Fibroblast of lung (primary cell): ENCODE measurements around the gene CPNE8. TPM values are rescaled to one million over a fixed set of nuclear protein-coding genes. Genes with fewer than 3 reads are reported as not detected.

Experiments used
- DNase-seq, 2 donors: peaks; one replicate each; pipeline versions ENCODE4 v3.0.0 to v3.0.0-alpha.2; 2010; ENCODE audit warnings: low read depth in 2 of 2
- H2AFZ ChIP-seq: 2 replicates; pipeline ENCODE4 v1.5.1; 2012; ENCODE audit warnings: low read length, control low read depth, inconsistent platforms
- H3K27ac ChIP-seq: 2 replicates; pipeline ENCODE4 v1.5.1; 2011; ENCODE audit warnings: low read length, control low read depth; ENCODE audit not compliant: insufficient read depth
- H3K27me3 ChIP-seq: 2 replicates; pipeline ENCODE4 v1.5.1; 2011; ENCODE audit warnings: mild to moderate bottlenecking, low read length; ENCODE audit not compliant: control insufficient read depth, insufficient read depth
- H3K36me3 ChIP-seq: 2 replicates; pipeline ENCODE4 v1.5.1; 2011; ENCODE audit warnings: low read length; ENCODE audit not compliant: control insufficient read depth, insufficient read depth
- H3K4me1 ChIP-seq: 2 replicates; pipeline ENCODE4 v1.5.1; 2011; ENCODE audit warnings: low read length; ENCODE audit not compliant: control insufficient read depth, insufficient read depth; ENCODE audit errors: extremely low read depth
- H3K4me2 ChIP-seq: 2 replicates; pipeline ENCODE4 v1.5.1; 2011; ENCODE audit warnings: low read length, control low read depth; ENCODE audit not compliant: insufficient read depth; ENCODE audit errors: extremely low read depth
- H3K4me3 ChIP-seq, 4 experiments: fragments of 200-600 bp in 1 of 4; sonication (generic) in 1 of 4; replicated peaks in 1 of 4; 2 replicates each; pipeline ENCODE4 v1.5.1; 2011 to 2016; ENCODE audit warnings: low read length in 4 of 4, low read depth in 3 of 4, mild to moderate bottlenecking in 3 of 4, control low read depth in 2 of 4, inconsistent platforms in 1 of 4, mixed read lengths in 1 of 4; ENCODE audit not compliant: insufficient read depth in 1 of 4; ENCODE audit errors: control extremely low read depth in 1 of 4
- H3K79me2 ChIP-seq: 2 replicates; pipeline ENCODE4 v1.5.1; 2012; ENCODE audit warnings: mild to moderate bottlenecking, low read length, inconsistent platforms; ENCODE audit not compliant: control insufficient read depth, insufficient read depth
- H3K9ac ChIP-seq: 2 replicates; pipeline ENCODE4 v1.5.1; 2011; ENCODE audit warnings: mild to moderate bottlenecking, low read length, control low read depth; ENCODE audit not compliant: insufficient read depth
- H3K9me3 ChIP-seq: 2 replicates; pipeline ENCODE4 v1.5.1; 2012; ENCODE audit warnings: low read depth, low read length; ENCODE audit not compliant: control insufficient read depth, insufficient read depth
- H4K20me1 ChIP-seq: 2 replicates; pipeline ENCODE4 v1.5.1; 2011; ENCODE audit warnings: low read length; ENCODE audit not compliant: control insufficient read depth, insufficient read depth; ENCODE audit errors: extremely low read depth
- CTCF ChIP-seq, 2 donors: IDR thresholded peaks in 1 of 2; conservative IDR thresholded peaks in 1 of 2; 1 replicate in 1 of 2; 2 replicates in 1 of 2; pipeline ENCODE4 v1.5.1; 2011 to 2012; ENCODE audit warnings: low read length in 2 of 2, control low read depth in 1 of 2, inconsistent platforms in 1 of 2, low read depth in 1 of 2, mild to moderate bottlenecking in 1 of 2
- EZH2 ChIP-seq: IDR thresholded peaks from 2 replicates; pipeline ENCODE4 v1.5.1; 2012; ENCODE audit warnings: low read length, control low read depth, mild to moderate bottlenecking; ENCODE audit errors: missing control alignments
- polyA plus RNA-seq, 2 donors: library from polyadenylated mRNA; depleted of rRNA in 1 of 2; stranded (reverse) in 1 of 2; unstranded in 1 of 2; fragments of >200 nt; gene quantifications; 2 replicates each; pipeline ENCODE4 v1.2.1, GENCODE V29; 2011 to 2012; ENCODE audit warnings: missing spikeins in 1 of 2
- total RNA-seq: library from RNA; depleted of rRNA; stranded (reverse); fragments of >200 nt; gene quantifications from 2 replicates; pipeline ENCODE4 v1.2.1, GENCODE V29; 2014

The CPNE8 gene
- total and polyA plus RNA-seq, 2 donors (not counting 1 experiment from before 2014, with no cell fraction given) = 9.8 to 13.4 TPM

- H3K4me3 ChIP-seq = no peak overlapping the region
- H3K9me3 ChIP-seq = no peaks in the 10 kb centered on the region
- H3K79me2 ChIP-seq = no peaks in the 10 kb centered on the region
- H3K27ac ChIP-seq = no peak overlapping the region
- DNase-seq = no peak
- no peaks in the 10 kb centered on the region for H3K36me3 ChIP-seq
- TF ChIP-seq EZH2 = no peak
- no peak for TF ChIP-seq CTCF (conservative IDR thresholded peaks at IDR 0.05 in 1 of 2, IDR thresholded peaks at IDR 0.05 in 1 of 2; ENCODE audit: low read depth in 1 of 2, low read length in 2 of 2)
- H3K27me3 ChIP-seq = no peaks in the 10 kb centered on the region
- H3K4me2 ChIP-seq = no peak overlapping the region
- no peaks in the 10 kb centered on the region for H3K4me1 ChIP-seq
- H4K20me1 ChIP-seq = no peaks in the 10 kb centered on the region
- H2AFZ ChIP-seq = no peak overlapping the region
- no peak overlapping the region for H3K9ac ChIP-seq
These were observed 26.1 kb upstream of the CPNE8 start for GRCh38 chr12:38931461-38931860.

DNA sequence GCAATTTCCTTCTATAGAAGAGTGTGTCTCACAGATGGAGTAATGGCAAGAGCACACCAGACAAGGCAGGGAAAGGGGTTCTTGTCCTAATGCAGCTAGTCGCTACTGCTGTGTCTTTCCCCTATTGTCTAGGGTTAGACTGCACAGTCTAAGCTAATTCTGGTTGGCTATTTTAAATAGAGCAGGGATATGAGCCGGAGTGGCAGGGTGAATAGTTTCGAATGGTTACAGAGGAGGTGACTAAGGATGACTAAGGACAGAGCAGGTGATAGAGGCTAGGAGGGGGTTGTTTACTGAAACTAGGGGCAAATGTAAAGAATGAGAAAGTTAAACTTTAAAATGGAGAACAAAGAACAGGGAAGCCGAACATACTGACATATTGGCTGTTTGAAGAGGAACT, 25.6 kb upstream of the CPNE8 start:
- H3K4me3 ChIP-seq = no peak overlapping the region
- no peaks in the 10 kb centered on the region for H3K79me2 ChIP-seq
- no peak for TF ChIP-seq CTCF (conservative IDR thresholded peaks at IDR 0.05 in 1 of 2, IDR thresholded peaks at IDR 0.05 in 1 of 2; ENCODE audit: low read depth in 1 of 2, low read length in 2 of 2)
- TF ChIP-seq EZH2 = no peak
- no peak overlapping the region for H3K4me2 ChIP-seq
- H3K9me3 ChIP-seq = no peaks in the 10 kb centered on the region
- DNase-seq = no peak
- no peaks in the 10 kb centered on the region for H3K4me1 ChIP-seq
- no peaks in the 10 kb centered on the region for H3K36me3 ChIP-seq
- H4K20me1 ChIP-seq = no peaks in the 10 kb centered on the region
- no peak overlapping the region for H3K27ac ChIP-seq
- no peak overlapping the region for H2AFZ ChIP-seq
- no peaks in the 10 kb centered on the region for H3K27me3 ChIP-seq
- no peak overlapping the region for H3K9ac ChIP-seq

DNA sequence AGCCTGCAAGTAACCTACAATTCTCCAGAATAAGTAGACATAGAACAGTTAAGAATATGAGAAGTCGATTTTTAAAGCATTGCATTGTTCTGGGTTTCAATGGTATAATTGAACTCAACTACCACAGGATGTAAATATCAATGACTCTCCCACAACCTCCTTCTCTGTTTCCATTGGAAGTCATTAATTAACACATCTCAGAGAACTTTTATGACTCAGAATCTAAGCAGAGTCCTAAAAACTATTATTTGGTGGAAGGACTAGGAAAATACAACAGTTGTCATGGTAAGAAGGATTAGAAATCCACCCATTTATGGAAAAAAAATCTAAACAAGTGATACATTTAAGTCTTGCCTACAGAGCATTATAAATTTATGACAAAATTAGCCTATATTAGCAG, 21.1 kb upstream of the CPNE8 start:
- Histone ChIP-seq H3K9me3 (no peaks in the 10 kb centered on the region), H3K27ac (no peak overlapping the region), H3K4me2 (no peak overlapping the region), H4K20me1 (no peaks in the 10 kb centered on the region), H3K79me2 (no peaks in the 10 kb centered on the region), H3K9ac (no peak overlapping the region), H3K4me1 (no peaks in the 10 kb centered on the region), H3K27me3 (no peaks in the 10 kb centered on the region), H3K36me3 (no peaks in the 10 kb centered on the region), H3K4me3 (no peak overlapping the region), H2AFZ (no peak overlapping the region)
- no peak for DNase-seq
- TF ChIP-seq CTCF (conservative IDR thresholded peaks at IDR 0.05 in 1 of 2, IDR thresholded peaks at IDR 0.05 in 1 of 2; ENCODE audit: low read depth in 1 of 2, low read length in 2 of 2) (no peak), EZH2 (no peak)
